UCSD-AML1 (cell line): Measurements from ENCODE around the gene PNMA8B.

Experiments used
- DNase-seq: peaks from one replicate; lab custom pipeline; 2025; ENCODE audit not compliant: unreplicated experiment; lab: John Stamatoyannopoulos, UW

Gene PNMA8B

GRCh38 chr19:46460055-46460454 is 35.6 kb downstream of the PNMA8B start:
- DNase-seq: no peak

- no peak for DNase-seq
These were observed 38.7 kb downstream of the PNMA8B start for GRCh38 chr19:46456930-46457329.

GRCh38 chr19:46454244-46454643 is 41.4 kb downstream of the PNMA8B start:
- no peak for DNase-seq

GRCh38 chr19:46453661-46454060 is 42.0 kb downstream of the PNMA8B start:
- no peak for DNase-seq

GRCh38 chr19:46452186-46452585 is 43.5 kb downstream of the PNMA8B start:
- DNase-seq: no peak

GRCh38 chr19:46451352-46451751 is 44.3 kb downstream of the PNMA8B start:
- DNase-seq: no peak

GRCh38 chr19:46450737-46451136 is 44.9 kb downstream of the PNMA8B start:
- DNase-seq: no peak

- DNase-seq: no peak
These were observed 46.4 kb downstream of the PNMA8B start for GRCh38 chr19:46449228-46449627.

GRCh38 chr19:46448601-46449000 is 47.1 kb downstream of the PNMA8B start:
- DNase-seq: no peak

- DNase-seq: no peak
These were observed 47.8 kb downstream of the PNMA8B start for GRCh38 chr19:46447824-46448223.

- DNase-seq: no peak
These were observed 48.7 kb downstream of the PNMA8B start for GRCh38 chr19:46447006-46447405.

GRCh38 chr19:46446021-46446420 is 49.6 kb downstream of the PNMA8B start:
- DNase-seq: no peak

GRCh38 chr19:46442808-46443450 is 52.7 kb downstream of the PNMA8B start:
- DNase-seq: no peak

GRCh38 chr19:46441866-46442265 is 53.8 kb downstream of the PNMA8B start:
- DNase-seq: no peak
